Measurements from ENCODE around the gene GP1BA. TPM values are rescaled to one million over a fixed set of nuclear protein-coding genes. Genes with fewer than 3 reads are reported as not detected.

GP1BA gene
- total and polyA plus RNA-seq, 9 donors = 0.04 to 1.3 (median 0.81) TPM

DNA sequence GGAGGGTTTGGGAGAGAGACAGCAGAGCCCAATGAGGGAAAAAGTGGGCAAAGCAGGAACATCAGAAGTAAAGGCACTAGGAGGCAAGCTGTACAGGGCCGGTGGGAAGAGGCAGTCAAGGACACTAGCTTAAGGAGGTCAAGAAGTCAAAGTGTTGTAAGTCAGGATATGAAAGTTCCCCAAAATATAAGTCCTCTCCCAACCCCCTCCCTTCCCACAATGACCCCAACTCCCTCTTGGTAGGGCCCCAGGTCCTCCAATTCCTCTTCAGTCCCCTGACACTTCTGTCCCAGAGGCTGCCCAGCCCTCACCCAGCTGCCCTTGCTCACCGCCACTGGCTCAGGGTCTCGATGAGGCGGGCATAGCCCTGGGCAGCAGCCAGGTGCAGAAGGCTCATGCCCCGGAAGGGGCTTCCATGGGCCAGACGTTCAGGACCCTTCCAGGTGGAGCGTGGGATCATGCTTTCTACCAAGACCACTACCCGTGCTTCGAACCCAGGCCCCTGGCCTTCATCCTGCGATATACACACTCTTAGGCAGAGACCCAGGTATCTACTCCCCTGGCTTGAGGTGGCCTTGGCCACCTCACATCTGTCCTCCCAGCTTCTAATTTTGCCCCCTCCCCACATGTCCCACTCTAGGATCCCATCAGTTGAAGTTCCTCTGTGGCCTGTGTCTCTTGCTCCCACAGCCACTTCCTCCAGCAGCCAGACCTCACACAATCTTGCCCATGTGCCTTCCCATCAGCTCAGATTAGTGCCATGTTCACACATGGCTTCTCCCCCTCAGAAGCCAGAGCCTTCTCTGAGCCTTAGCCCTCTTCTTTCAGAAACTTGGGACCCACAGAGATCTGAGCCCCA is 41.4 kb downstream of the GP1BA start:
- Histone ChIP-seq H3K4me1 (ENCODE audit: control insufficient read depth, insufficient read depth, low read length) (peaks cover 42% of the 10 kb centered on the region), H3K9me3 (replicated peaks; ENCODE audit: control insufficient read depth, low read depth, low read length) (no peaks in the 10 kb centered on the region), H3K4me3 (ENCODE audit: low read length) (no peak overlapping the region), H3K27me3 (ENCODE audit: control insufficient read depth, insufficient read depth, low read length) (no peaks in the 10 kb centered on the region), H3K36me3 (ENCODE audit: control insufficient read depth, insufficient read depth, low read length) (peaks cover 86% of the 10 kb centered on the region), H3K27ac (ENCODE audit: low read length) (no peak overlapping the region)
- 89% methylated on average over 7 of the region's 10 CpGs for WGBS (ENCODE audit: insufficient coverage)
- DNase-seq = no peak

DNA sequence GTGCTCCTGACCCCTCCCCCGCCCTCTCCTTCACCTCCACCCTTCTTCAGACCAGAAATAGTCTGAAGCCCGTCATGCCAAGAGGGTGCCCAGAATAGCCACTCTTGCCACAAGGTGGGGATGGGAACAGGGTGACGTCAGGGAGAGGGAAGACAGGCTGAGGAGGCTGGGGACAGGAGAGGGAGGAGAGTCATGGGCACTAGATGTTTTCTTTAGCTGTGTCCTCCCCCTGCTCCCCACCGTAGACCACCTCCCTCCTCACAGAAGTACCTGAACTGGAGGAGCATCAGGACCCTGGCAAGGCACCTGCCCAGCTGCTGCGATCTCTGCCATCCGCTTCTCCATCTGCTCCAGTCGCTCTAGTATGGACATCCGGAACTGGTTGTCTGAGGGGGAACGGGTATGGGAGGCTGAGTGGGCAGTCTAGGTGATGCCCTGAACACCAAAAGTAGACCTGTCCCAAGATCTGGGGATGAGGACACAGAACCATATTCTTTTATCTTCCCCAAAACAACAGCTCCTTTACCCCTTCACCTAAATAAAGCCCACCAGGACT is 42.1 kb downstream of the GP1BA start:
- no peak overlapping the region for H3K4me3 ChIP-seq (ENCODE audit: low read length)
- no peak for DNase-seq
- peaks cover 87% of the 10 kb centered on the region for H3K36me3 ChIP-seq (ENCODE audit: control insufficient read depth, insufficient read depth, low read length)
- peaks cover 35% of the 10 kb centered on the region for H3K4me1 ChIP-seq (ENCODE audit: control insufficient read depth, insufficient read depth, low read length)
- no peak overlapping the region for H3K27ac ChIP-seq (ENCODE audit: low read length)
- H3K27me3 ChIP-seq (ENCODE audit: control insufficient read depth, insufficient read depth, low read length) = no peaks in the 10 kb centered on the region
- no CpG with 5 or more reads among the region's 9 CpGs for WGBS (ENCODE audit: insufficient coverage)
- no peaks in the 10 kb centered on the region for H3K9me3 ChIP-seq (replicated peaks; ENCODE audit: control insufficient read depth, low read depth, low read length)

DNA sequence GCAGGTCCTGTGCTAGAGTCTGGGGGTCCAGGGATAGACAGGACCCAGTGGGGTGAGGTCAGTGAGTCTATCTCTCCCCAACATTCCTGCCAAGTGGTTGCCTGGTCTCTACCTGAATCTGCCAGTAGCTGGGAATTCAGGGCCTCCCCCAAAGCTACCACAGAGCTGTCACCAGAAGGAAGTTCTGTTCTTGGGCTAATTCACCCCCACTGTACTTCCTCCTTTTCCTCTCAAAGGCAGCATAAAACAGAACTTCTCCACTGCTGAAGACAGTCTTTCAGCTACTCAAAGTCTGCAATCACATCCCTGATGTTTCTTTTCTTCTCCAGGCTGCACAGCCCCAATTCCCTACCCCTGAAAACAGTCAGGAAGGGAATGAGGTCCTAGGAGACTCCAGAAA is 46.6 kb downstream of the GP1BA start:
- Histone ChIP-seq H3K4me3 (ENCODE audit: low read length) (no peak overlapping the region), H3K27ac (ENCODE audit: low read length) (no peak overlapping the region), H3K27me3 (ENCODE audit: control insufficient read depth, insufficient read depth, low read length) (no peaks in the 10 kb centered on the region), H3K36me3 (ENCODE audit: control insufficient read depth, insufficient read depth, low read length) (peaks cover 75% of the 10 kb centered on the region), H3K9me3 (replicated peaks; ENCODE audit: control insufficient read depth, low read depth, low read length) (no peaks in the 10 kb centered on the region), H3K4me1 (ENCODE audit: control insufficient read depth, insufficient read depth, low read length) (peaks cover 12% of the 10 kb centered on the region)
- DNase-seq = no peak

DNA sequence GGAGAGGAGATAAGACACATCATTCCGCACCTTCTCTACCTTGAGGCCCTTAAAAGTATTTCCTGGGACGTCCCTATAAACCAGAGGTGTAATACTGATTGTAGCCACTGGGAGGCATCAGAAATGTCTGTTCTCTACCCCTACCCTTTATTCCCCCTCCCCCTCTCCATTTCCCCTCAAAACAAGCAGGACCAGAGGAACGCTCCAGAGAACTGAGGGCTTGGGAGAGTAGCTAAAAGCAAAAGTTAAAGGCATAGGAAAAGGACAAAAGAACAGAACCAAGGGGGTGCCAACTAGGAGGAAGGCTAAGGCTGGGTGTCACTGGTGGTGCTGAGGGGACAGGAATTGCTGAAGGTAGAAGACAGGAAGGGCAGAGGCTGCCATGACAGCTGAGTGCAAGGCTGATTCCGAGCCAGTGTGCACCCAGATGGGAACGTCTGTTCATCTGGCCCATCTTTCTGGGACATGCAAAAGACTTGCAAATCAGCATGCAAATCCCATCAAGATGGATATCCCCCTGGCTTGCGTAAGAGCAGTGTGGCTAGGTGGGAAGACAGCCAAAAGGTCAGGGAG is 48.7 kb downstream of the GP1BA start:
- 29% methylated on average over 2 of the region's 6 CpGs for WGBS (ENCODE audit: insufficient coverage)
- Histone ChIP-seq H3K27ac (ENCODE audit: low read length) (no peak overlapping the region), H3K4me3 (ENCODE audit: low read length) (no peak overlapping the region), H3K9me3 (replicated peaks; ENCODE audit: control insufficient read depth, low read depth, low read length) (no peaks in the 10 kb centered on the region), H3K4me1 (ENCODE audit: control insufficient read depth, insufficient read depth, low read length) (peaks cover 3% of the 10 kb centered on the region), H3K27me3 (ENCODE audit: control insufficient read depth, insufficient read depth, low read length) (no peaks in the 10 kb centered on the region), H3K36me3 (ENCODE audit: control insufficient read depth, insufficient read depth, low read length) (peaks cover 60% of the 10 kb centered on the region)
- DNase-seq = peak; percentile 77

DNA sequence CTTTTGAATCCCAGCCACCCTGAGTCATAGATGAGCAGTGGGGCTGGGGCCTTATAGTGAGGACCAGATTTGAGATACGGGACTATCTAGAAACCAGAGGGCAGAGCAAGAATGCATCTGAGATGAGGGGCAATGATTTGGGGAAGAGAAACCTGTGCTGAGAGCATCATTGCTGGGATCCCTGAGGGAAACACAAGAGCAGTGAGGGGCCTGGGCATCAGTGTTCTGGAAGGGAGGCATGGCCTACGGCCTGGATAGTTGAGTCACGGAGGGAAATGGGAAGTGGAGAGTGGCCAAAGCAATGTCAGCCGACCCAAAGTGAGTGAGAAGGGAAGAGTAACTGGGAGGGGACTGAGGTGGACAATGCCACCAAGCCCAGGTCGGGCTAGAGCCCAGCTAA is 50.2 kb downstream of the GP1BA start:
- no peak overlapping the region for H3K27ac ChIP-seq (ENCODE audit: low read length)
- H3K36me3 ChIP-seq (ENCODE audit: control insufficient read depth, insufficient read depth, low read length) = peaks cover 48% of the 10 kb centered on the region
- WGBS (ENCODE audit: insufficient coverage) = 70% methylated on average over 5 of the region's 5 CpGs
- H3K4me3 ChIP-seq (ENCODE audit: low read length) = no peak overlapping the region
- no peak for DNase-seq
- H3K27me3 ChIP-seq (ENCODE audit: control insufficient read depth, insufficient read depth, low read length) = no peaks in the 10 kb centered on the region
- H3K4me1 ChIP-seq (ENCODE audit: control insufficient read depth, insufficient read depth, low read length) = peaks cover 13% of the 10 kb centered on the region
- no peaks in the 10 kb centered on the region for H3K9me3 ChIP-seq (replicated peaks; ENCODE audit: control insufficient read depth, low read depth, low read length)

Other genes starting within 250 kb of the GP1BA start
- 13.5 TPM for gene PELP1, start 228.1 kb upstream of the GP1BA start, total RNA-seq
- gene PELP1, start 228.1 kb upstream of the GP1BA start, polyA plus RNA-seq (ENCODE audit: insufficient read depth in 1 of 8, insufficient read length in 8 of 8, low replicate concordance in 1 of 8) = 10 to 100 TPM; 27.1 to 39.2 (median 34.3) TPM
- gene ARRB2, start 221.6 kb upstream of the GP1BA start, total RNA-seq = 12.9 TPM
- gene ARRB2, start 221.6 kb upstream of the GP1BA start, polyA plus RNA-seq (ENCODE audit: insufficient read depth in 1 of 8, insufficient read length in 8 of 8, low replicate concordance in 1 of 8) = 10 to 100 TPM; 16.5 to 29.1 (median 21.3) TPM
- gene MED11, start 200.8 kb upstream of the GP1BA start, total RNA-seq = 21.9 TPM
- gene MED11, start 200.8 kb upstream of the GP1BA start, polyA plus RNA-seq (ENCODE audit: insufficient read depth in 1 of 8, insufficient read length in 8 of 8, low replicate concordance in 1 of 8) = 10 to 100 TPM; 14.4 to 20.2 (median 17.3) TPM
- gene ZMYND15, start 192.4 kb upstream of the GP1BA start, total RNA-seq = 0.27 TPM
- under 1 TPM; 0.15 to 0.79 (median 0.36) TPM for gene ZMYND15, start 192.4 kb upstream of the GP1BA start, polyA plus RNA-seq (ENCODE audit: insufficient read depth in 1 of 8, insufficient read length in 8 of 8, low replicate concordance in 1 of 8)
- 1.7 TPM for gene CXCL16, start 192.3 kb upstream of the GP1BA start, total RNA-seq
- 1 to 10 TPM; 2.9 to 8.3 (median 4.7) TPM for gene CXCL16, start 192.3 kb upstream of the GP1BA start, polyA plus RNA-seq (ENCODE audit: insufficient read depth in 1 of 8, insufficient read length in 8 of 8, low replicate concordance in 1 of 8)
- gene TM4SF5, start 160.4 kb upstream of the GP1BA start, total RNA-seq = not detected
- gene TM4SF5, start 160.4 kb upstream of the GP1BA start, polyA plus RNA-seq (ENCODE audit: insufficient read depth in 1 of 8, insufficient read length in 8 of 8, low replicate concordance in 1 of 8) = 1 to 10 TPM in 1 of 8 donors, under 1 TPM in 1, not detected in 6; 0.36 to 2.2 TPM
- 8.2 TPM for gene VMO1, start 145.9 kb upstream of the GP1BA start, total RNA-seq
- 10 to 100 TPM in 1 of 8 donors, 1 to 10 TPM in 7; 3.0 to 12.7 (median 5.9) TPM for gene VMO1, start 145.9 kb upstream of the GP1BA start, polyA plus RNA-seq (ENCODE audit: insufficient read depth in 1 of 8, insufficient read length in 8 of 8, low replicate concordance in 1 of 8)
- gene GLTPD2, start 143.3 kb upstream of the GP1BA start, total RNA-seq = not detected
- 1 to 10 TPM in 2 of 8 donors, under 1 TPM in 6; 0.41 to 2.2 (median 0.84) TPM for gene GLTPD2, start 143.3 kb upstream of the GP1BA start, polyA plus RNA-seq (ENCODE audit: insufficient read depth in 1 of 8, insufficient read length in 8 of 8, low replicate concordance in 1 of 8)
- 125 TPM for gene PSMB6, start 136.1 kb upstream of the GP1BA start, total RNA-seq
- gene PSMB6, start 136.1 kb upstream of the GP1BA start, polyA plus RNA-seq (ENCODE audit: insufficient read depth in 1 of 8, insufficient read length in 8 of 8, low replicate concordance in 1 of 8) = 100 to 1,000 TPM in 7 of 8 donors, 10 to 100 TPM in 1; 99.0 to 110 (median 107) TPM
- 22.2 TPM for gene PLD2, start 125.1 kb upstream of the GP1BA start, total RNA-seq
- gene PLD2, start 125.1 kb upstream of the GP1BA start, polyA plus RNA-seq (ENCODE audit: insufficient read depth in 1 of 8, insufficient read length in 8 of 8, low replicate concordance in 1 of 8) = 10 to 100 TPM; 22.4 to 36.9 (median 28.2) TPM
- 11.8 TPM for gene MINK1, start 98.9 kb upstream of the GP1BA start, total RNA-seq
- gene MINK1, start 98.9 kb upstream of the GP1BA start, polyA plus RNA-seq (ENCODE audit: insufficient read depth in 1 of 8, insufficient read length in 8 of 8, low replicate concordance in 1 of 8) = 10 to 100 TPM; 24.4 to 39.3 (median 31.3) TPM
- 2.8 TPM for gene C17orf107, start 32.7 kb upstream of the GP1BA start, total RNA-seq
- gene C17orf107, start 32.7 kb upstream of the GP1BA start, polyA plus RNA-seq (ENCODE audit: insufficient read depth in 1 of 8, insufficient read length in 8 of 8, low replicate concordance in 1 of 8) = 1 to 10 TPM in 6 of 8 donors, under 1 TPM in 2; 0.80 to 3.1 (median 1.4) TPM
- gene CHRNE, start 29.2 kb upstream of the GP1BA start, total RNA-seq = 1.5 TPM
- 1 to 10 TPM in 6 of 8 donors, under 1 TPM in 2; 0.53 to 2.5 (median 1.4) TPM for gene CHRNE, start 29.2 kb upstream of the GP1BA start, polyA plus RNA-seq (ENCODE audit: insufficient read depth in 1 of 8, insufficient read length in 8 of 8, low replicate concordance in 1 of 8)
- 39.8 TPM for gene SLC25A11, start 7.8 kb downstream of the GP1BA start, total RNA-seq
- 10 to 100 TPM; 51.3 to 60.3 (median 56.0) TPM for gene SLC25A11, start 7.8 kb downstream of the GP1BA start, polyA plus RNA-seq (ENCODE audit: insufficient read depth in 1 of 8, insufficient read length in 8 of 8, low replicate concordance in 1 of 8)
- gene RNF167, start 8.0 kb downstream of the GP1BA start, total RNA-seq = 34.6 TPM
- gene RNF167, start 8.0 kb downstream of the GP1BA start, polyA plus RNA-seq (ENCODE audit: insufficient read depth in 1 of 8, insufficient read length in 8 of 8, low replicate concordance in 1 of 8) = 10 to 100 TPM; 66.0 to 71.5 (median 69.6) TPM
- 175 TPM for gene PFN1, start 16.3 kb downstream of the GP1BA start, total RNA-seq
- gene PFN1, start 16.3 kb downstream of the GP1BA start, polyA plus RNA-seq (ENCODE audit: insufficient read depth in 1 of 8, insufficient read length in 8 of 8, low replicate concordance in 1 of 8) = 100 to 1,000 TPM; 413 to 498 (median 454) TPM
- 1,492 TPM for gene ENO3, start 18.8 kb downstream of the GP1BA start, total RNA-seq
- 1,000 to 10,000 TPM in 6 of 8 donors, 100 to 1,000 TPM in 2; 815 to 2,459 (median 1,732) TPM for gene ENO3, start 18.8 kb downstream of the GP1BA start, polyA plus RNA-seq (ENCODE audit: insufficient read depth in 1 of 8, insufficient read length in 8 of 8, low replicate concordance in 1 of 8)
- 77.7 TPM for gene SPAG7, start 35.5 kb downstream of the GP1BA start, total RNA-seq
- 100 to 1,000 TPM in 6 of 8 donors, 10 to 100 TPM in 2; 91.7 to 122 (median 103) TPM for gene SPAG7, start 35.5 kb downstream of the GP1BA start, polyA plus RNA-seq (ENCODE audit: insufficient read depth in 1 of 8, insufficient read length in 8 of 8, low replicate concordance in 1 of 8)
- 4.4 TPM for gene CAMTA2, start 55.4 kb downstream of the GP1BA start, total RNA-seq
- 10 to 100 TPM; 15.8 to 25.2 (median 22.3) TPM for gene CAMTA2, start 55.4 kb downstream of the GP1BA start, polyA plus RNA-seq (ENCODE audit: insufficient read depth in 1 of 8, insufficient read length in 8 of 8, low replicate concordance in 1 of 8)
- gene INCA1, start 65.2 kb downstream of the GP1BA start, total RNA-seq = 0.93 TPM
- gene INCA1, start 65.2 kb downstream of the GP1BA start, polyA plus RNA-seq (ENCODE audit: insufficient read depth in 1 of 8, insufficient read length in 8 of 8, low replicate concordance in 1 of 8) = 1 to 10 TPM; 2.8 to 5.4 (median 4.0) TPM
- 57.0 TPM for gene KIF1C, start 65.7 kb downstream of the GP1BA start, total RNA-seq
- 100 to 1,000 TPM in 2 of 8 donors, 10 to 100 TPM in 6; 82.5 to 103 (median 95.4) TPM for gene KIF1C, start 65.7 kb downstream of the GP1BA start, polyA plus RNA-seq (ENCODE audit: insufficient read depth in 1 of 8, insufficient read length in 8 of 8, low replicate concordance in 1 of 8)
- gene SLC52A1, start 103.1 kb downstream of the GP1BA start, total RNA-seq = 0.04 TPM
- under 1 TPM in 7 of 8 donors, not detected in 1; 0.07 to 0.31 (median 0.12) TPM for gene SLC52A1, start 103.1 kb downstream of the GP1BA start, polyA plus RNA-seq (ENCODE audit: insufficient read depth in 1 of 8, insufficient read length in 8 of 8, low replicate concordance in 1 of 8)
- 6.3 TPM for gene ZFP3, start 146.2 kb downstream of the GP1BA start, total RNA-seq
- gene ZFP3, start 146.2 kb downstream of the GP1BA start, polyA plus RNA-seq (ENCODE audit: insufficient read depth in 1 of 8, insufficient read length in 8 of 8, low replicate concordance in 1 of 8) = 10 to 100 TPM in 4 of 8 donors, 1 to 10 TPM in 4; 8.1 to 12.6 (median 10.4) TPM
- 12.1 TPM for gene ZNF232, start 179.6 kb downstream of the GP1BA start, total RNA-seq
- 10 to 100 TPM in 5 of 8 donors, 1 to 10 TPM in 3; 8.4 to 27.4 (median 10.3) TPM for gene ZNF232, start 179.6 kb downstream of the GP1BA start, polyA plus RNA-seq (ENCODE audit: insufficient read depth in 1 of 8, insufficient read length in 8 of 8, low replicate concordance in 1 of 8)
- gene USP6, start 183.8 kb downstream of the GP1BA start, total RNA-seq = 11.3 TPM
- gene USP6, start 183.8 kb downstream of the GP1BA start, polyA plus RNA-seq (ENCODE audit: insufficient read depth in 1 of 8, insufficient read length in 8 of 8, low replicate concordance in 1 of 8) = 10 to 100 TPM in 4 of 8 donors, 1 to 10 TPM in 4; 5.0 to 26.5 (median 11.7) TPM

All from muscle of leg (tissue), 11 donors.